HEK293 (cell line): Measurements from ENCODE around the gene RAB6D.
"Not testable (repeated sequence)": the region's sequence is repeated elsewhere in the genome, so short reads cannot be mapped to it uniquely, and the experiment has no call there.

ENCODE experiments used
- CTCF ChIP-seq: fragments of 450-650 bp; formaldehyde crosslinking; IDR thresholded peaks from 2 replicates; pipeline ENCODE4 v1.5.1; 2016; ENCODE audit warnings: missing biosample characterization, missing genetic modification characterization
- KLF17 ChIP-seq: fragments of 450-650 bp; formaldehyde crosslinking; IDR thresholded peaks from 2 replicates; pipeline ENCODE4 v1.5.1; 2016; ENCODE audit warnings: missing biosample characterization, missing genetic modification characterization
- KLF8 ChIP-seq: fragments of 450-650 bp; formaldehyde crosslinking; IDR thresholded peaks from 2 replicates; pipeline ENCODE4 v1.5.1; 2016; ENCODE audit warnings: missing biosample characterization, missing genetic modification characterization
- ZFP37 ChIP-seq: fragments of 450-650 bp; formaldehyde crosslinking; IDR thresholded peaks from 2 replicates; pipeline ENCODE4 v1.5.1; 2016; ENCODE audit warnings: missing biosample characterization, missing genetic modification characterization
- ZNF140 ChIP-seq: fragments of 450-650 bp; formaldehyde crosslinking; IDR thresholded peaks from 2 replicates; pipeline ENCODE4 v1.5.1; 2016; ENCODE audit warnings: missing biosample characterization, missing genetic modification characterization
- ZNF449 ChIP-seq: fragments of 450-650 bp; formaldehyde crosslinking; IDR thresholded peaks from 2 replicates; pipeline ENCODE4 v1.5.1; 2017; ENCODE audit warnings: missing biosample characterization, mild to moderate bottlenecking, missing genetic modification characterization, moderate library complexity
- ZNF596 ChIP-seq: fragments of 450-650 bp; IDR thresholded peaks from 2 replicates; pipeline ENCODE4 v1.5.0; 2018; ENCODE audit warnings: missing biosample characterization, mild to moderate bottlenecking, missing genetic modification characterization, moderate library complexity
- TF ChIP-seq, protein P1 (sequence below): fragments of 450-650 bp; formaldehyde crosslinking; IDR thresholded peaks from 2 replicates; pipeline ENCODE4 v1.5.1; 2016; ENCODE audit warnings: missing biosample characterization, missing genetic modification characterization
- TF ChIP-seq, protein P2 (sequence below): IDR thresholded peaks from 2 replicates; pipeline ENCODE4 v1.6.1; 2011; ENCODE audit warnings: mild to moderate bottlenecking, low read depth, low read length, borderline replicate concordance
- TF ChIP-seq, protein P3 (sequence below): fragments of 450-650 bp; formaldehyde crosslinking; IDR thresholded peaks from 2 replicates; pipeline ENCODE4 v1.5.1; 2016; ENCODE audit warnings: missing biosample characterization, missing genetic modification characterization

- not testable (repeated sequence) for TF ChIP-seq ZFP37 (tag by site-specific recombination); ZNF140 (tag by site-specific recombination); CTCF; ZNF449 (tag by site-specific recombination); KLF8 (tag by site-specific recombination); KLF17 (tag by site-specific recombination); ZNF596 (tag by site-specific recombination)
- TF ChIP-seq, protein P1, sequence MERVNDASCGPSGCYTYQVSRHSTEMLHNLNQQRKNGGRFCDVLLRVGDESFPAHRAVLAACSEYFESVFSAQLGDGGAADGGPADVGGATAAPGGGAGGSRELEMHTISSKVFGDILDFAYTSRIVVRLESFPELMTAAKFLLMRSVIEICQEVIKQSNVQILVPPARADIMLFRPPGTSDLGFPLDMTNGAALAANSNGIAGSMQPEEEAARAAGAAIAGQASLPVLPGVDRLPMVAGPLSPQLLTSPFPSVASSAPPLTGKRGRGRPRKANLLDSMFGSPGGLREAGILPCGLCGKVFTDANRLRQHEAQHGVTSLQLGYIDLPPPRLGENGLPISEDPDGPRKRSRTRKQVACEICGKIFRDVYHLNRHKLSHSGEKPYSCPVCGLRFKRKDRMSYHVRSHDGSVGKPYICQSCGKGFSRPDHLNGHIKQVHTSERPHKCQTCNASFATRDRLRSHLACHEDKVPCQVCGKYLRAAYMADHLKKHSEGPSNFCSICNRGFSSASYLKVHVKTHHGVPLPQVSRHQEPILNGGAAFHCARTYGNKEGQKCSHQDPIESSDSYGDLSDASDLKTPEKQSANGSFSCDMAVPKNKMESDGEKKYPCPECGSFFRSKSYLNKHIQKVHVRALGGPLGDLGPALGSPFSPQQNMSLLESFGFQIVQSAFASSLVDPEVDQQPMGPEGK (tag by site-specific recombination) = not testable (repeated sequence)
- TF ChIP-seq, protein P2, sequence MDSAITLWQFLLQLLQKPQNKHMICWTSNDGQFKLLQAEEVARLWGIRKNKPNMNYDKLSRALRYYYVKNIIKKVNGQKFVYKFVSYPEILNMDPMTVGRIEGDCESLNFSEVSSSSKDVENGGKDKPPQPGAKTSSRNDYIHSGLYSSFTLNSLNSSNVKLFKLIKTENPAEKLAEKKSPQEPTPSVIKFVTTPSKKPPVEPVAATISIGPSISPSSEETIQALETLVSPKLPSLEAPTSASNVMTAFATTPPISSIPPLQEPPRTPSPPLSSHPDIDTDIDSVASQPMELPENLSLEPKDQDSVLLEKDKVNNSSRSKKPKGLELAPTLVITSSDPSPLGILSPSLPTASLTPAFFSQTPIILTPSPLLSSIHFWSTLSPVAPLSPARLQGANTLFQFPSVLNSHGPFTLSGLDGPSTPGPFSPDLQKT = not testable (repeated sequence)
- TF ChIP-seq, protein P3, sequence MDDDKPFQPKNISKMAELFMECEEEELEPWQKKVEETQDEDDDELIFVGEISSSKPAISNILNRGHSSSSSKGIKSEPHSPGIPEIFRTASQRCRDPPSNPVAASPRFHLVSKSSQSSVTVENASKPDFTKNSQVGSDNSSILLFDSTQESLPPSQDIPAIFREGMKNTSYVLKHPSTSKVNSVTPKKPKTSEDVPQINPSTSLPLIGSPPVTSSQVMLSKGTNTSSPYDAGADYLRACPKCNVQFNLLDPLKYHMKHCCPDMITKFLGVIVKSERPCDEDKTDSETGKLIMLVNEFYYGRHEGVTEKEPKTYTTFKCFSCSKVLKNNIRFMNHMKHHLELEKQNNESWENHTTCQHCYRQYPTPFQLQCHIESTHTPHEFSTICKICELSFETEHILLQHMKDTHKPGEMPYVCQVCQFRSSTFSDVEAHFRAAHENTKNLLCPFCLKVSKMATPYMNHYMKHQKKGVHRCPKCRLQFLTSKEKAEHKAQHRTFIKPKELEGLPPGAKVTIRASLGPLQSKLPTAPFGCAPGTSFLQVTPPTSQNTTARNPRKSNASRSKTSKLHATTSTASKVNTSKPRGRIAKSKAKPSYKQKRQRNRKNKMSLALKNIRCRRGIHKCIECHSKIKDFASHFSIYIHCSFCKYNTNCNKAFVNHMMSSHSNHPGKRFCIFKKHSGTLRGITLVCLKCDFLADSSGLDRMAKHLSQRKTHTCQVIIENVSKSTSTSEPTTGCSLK = not testable (repeated sequence)
Observed at GRCh38 chr2:131311001-131311400, 53.0 kb downstream of the RAB6D start.
